ENCODE results near the gene ANKS1A. TPM values are rescaled to one million over a fixed set of nuclear protein-coding genes. Genes with fewer than 3 reads are reported as not detected.

ANKS1A gene
- total RNA-seq, 1 experiment from 2014 or later = 26.5 TPM

DNA sequence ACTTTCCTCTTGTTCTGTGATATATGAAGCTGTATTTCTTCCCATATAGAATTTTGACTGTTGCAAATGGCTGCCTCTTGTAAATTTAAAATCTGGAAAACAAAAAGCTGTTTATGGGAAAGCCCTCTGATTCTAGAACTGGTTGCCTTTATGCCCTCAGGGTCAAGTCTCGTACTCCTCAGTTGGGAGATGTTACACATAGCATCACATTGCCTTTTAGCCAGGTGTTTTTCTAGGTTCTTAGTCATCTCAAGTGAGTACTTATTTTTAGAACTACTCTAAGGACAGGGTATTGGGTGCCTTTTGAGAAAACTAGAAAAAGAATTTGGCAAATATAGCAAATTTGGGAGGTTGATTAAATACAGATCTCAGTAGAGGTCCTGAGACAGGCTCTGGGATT is 58.5 kb downstream of the ANKS1A start:
- Histone ChIP-seq H2BK15ac (ENCODE audit: low read depth, low read length) (no peak overlapping the region), H3K23ac (ENCODE audit: insufficient read length, low read depth, low read length) (no peak overlapping the region), H4K8ac (replicated peaks; ENCODE audit: insufficient read length, low read depth, low read length) (no peak overlapping the region), H2BK120ac (ENCODE audit: low read depth, low read length, poor library complexity, severe bottlenecking) (no peak overlapping the region), H3K27me3 (ENCODE audit: insufficient read depth, low read length) (no peaks in the 10 kb centered on the region), H2AK5ac (ENCODE audit: insufficient read length, low read length) (no peak overlapping the region), H3K9ac (ENCODE audit: extremely low read depth, insufficient read length, low read length) (no peak overlapping the region), H2BK12ac (ENCODE audit: insufficient read length, low read depth, low read length) (no peak overlapping the region), H4K5ac (ENCODE audit: insufficient read length, low read depth, low read length) (no peak overlapping the region), H3K79me1 (ENCODE audit: insufficient read depth, low read depth, low read length, poor library complexity, severe bottlenecking) (peaks cover 7% of the 10 kb centered on the region), H4K20me1 (ENCODE audit: control insufficient read depth, insufficient read depth, insufficient read length) (no peaks in the 10 kb centered on the region), H3K27ac (ENCODE audit: insufficient read length, low read depth, low read length) (no peak overlapping the region), H3T11ph (ENCODE audit: low read length) (no peak overlapping the region), H2AFZ (ENCODE audit: low read length) (no peak overlapping the region), H4K91ac (ENCODE audit: insufficient read length, low read depth, low read length) (no peak overlapping the region), H2BK5ac (ENCODE audit: insufficient read length, low read length) (no peak overlapping the region), H3K79me2 (ENCODE audit: insufficient read depth, low read length) (0 out of 2 replicates have a peak, but pooled peaks cover 1% of the 10 kb centered on the region), H3K14ac (ENCODE audit: insufficient read depth, low read length) (no peak overlapping the region), H3K18ac (ENCODE audit: insufficient read length, low read depth, low read length) (no peak overlapping the region), H3K4ac (ENCODE audit: low read depth, low read length) (no peak overlapping the region), H3K4me2 (ENCODE audit: insufficient read depth, insufficient read length, low read length) (no peak overlapping the region), H2BK20ac (ENCODE audit: low read depth, low read length, poor library complexity, severe bottlenecking) (no peak overlapping the region), H3K23me2 (ENCODE audit: insufficient read length, low read depth, low read length, poor library complexity, severe bottlenecking) (no peaks in the 10 kb centered on the region), H3K4me1 (ENCODE audit: insufficient read depth, low read length) (no peaks in the 10 kb centered on the region; the same call in 1 of the 2 replicates), H3K9me3 (ENCODE audit: control insufficient read depth, low read depth, low read length) (no peaks in the 10 kb centered on the region), H3K56ac (ENCODE audit: insufficient read length, low read depth, low read length) (no peak overlapping the region)
- TF ChIP-seq, protein P1, sequence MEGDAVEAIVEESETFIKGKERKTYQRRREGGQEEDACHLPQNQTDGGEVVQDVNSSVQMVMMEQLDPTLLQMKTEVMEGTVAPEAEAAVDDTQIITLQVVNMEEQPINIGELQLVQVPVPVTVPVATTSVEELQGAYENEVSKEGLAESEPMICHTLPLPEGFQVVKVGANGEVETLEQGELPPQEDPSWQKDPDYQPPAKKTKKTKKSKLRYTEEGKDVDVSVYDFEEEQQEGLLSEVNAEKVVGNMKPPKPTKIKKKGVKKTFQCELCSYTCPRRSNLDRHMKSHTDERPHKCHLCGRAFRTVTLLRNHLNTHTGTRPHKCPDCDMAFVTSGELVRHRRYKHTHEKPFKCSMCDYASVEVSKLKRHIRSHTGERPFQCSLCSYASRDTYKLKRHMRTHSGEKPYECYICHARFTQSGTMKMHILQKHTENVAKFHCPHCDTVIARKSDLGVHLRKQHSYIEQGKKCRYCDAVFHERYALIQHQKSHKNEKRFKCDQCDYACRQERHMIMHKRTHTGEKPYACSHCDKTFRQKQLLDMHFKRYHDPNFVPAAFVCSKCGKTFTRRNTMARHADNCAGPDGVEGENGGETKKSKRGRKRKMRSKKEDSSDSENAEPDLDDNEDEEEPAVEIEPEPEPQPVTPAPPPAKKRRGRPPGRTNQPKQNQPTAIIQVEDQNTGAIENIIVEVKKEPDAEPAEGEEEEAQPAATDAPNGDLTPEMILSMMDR (conservative IDR thresholded peaks at IDR 0.05) = no peak
- Mint-ChIP-seq H3K27ac (no peak overlapping the region; a peak in 2 of 7 replicates), H3K27me3 (ENCODE audit: low read depth) (no peaks in the 10 kb centered on the region), H3K9me3 (no peaks in the 10 kb centered on the region), H3K4me3 (no peak overlapping the region), H3K4me1 (peaks cover 7 to 17% of the 10 kb centered on the region in 2 experiments), H3K36me3 (ENCODE audit: insufficient read depth in 1 of 3, low read depth in 3 of 3) (peaks cover 0 to 7% (median 6%) of the 10 kb centered on the region in 3 experiments; a peak in 4 of 7 replicates)
- no peak for DNase-seq
- WGBS (ENCODE audit: extremely low coverage, insufficient read length, low lambda C conversion rate) = no CpG with 5 or more reads among the region's 1 CpG

Measured in H9 (cell line).